ENCODE results near the gene PAX3.

The PAX3 gene

DNA sequence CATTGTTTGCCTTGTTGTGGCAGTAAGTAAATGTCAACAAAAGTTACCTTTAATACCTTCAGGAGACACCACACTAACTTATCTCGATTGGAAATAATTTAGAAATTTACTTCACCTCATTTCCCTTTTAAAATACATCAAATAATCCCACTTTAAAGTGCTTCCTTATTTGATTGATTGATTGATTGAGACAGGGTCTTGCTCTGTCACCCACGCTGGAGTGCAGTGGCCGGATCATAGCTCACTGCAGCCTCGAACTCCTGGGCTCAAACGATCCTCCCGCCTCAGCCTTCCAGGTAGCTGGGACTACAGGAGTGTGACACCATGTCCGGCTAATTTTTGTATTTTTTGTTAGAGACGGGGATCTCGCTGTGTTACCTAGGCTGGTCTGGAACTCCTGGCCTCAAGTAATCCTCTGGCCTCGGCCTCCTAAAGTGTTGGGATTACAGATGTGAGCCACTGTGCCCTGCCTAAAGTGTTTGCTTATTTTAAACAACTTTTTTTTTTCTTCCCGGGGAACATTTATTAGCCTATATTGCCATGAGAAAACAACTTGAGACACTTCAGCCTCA is 12.0 kb upstream of the PAX3 start:
- TF ChIP-seq, protein P1, sequence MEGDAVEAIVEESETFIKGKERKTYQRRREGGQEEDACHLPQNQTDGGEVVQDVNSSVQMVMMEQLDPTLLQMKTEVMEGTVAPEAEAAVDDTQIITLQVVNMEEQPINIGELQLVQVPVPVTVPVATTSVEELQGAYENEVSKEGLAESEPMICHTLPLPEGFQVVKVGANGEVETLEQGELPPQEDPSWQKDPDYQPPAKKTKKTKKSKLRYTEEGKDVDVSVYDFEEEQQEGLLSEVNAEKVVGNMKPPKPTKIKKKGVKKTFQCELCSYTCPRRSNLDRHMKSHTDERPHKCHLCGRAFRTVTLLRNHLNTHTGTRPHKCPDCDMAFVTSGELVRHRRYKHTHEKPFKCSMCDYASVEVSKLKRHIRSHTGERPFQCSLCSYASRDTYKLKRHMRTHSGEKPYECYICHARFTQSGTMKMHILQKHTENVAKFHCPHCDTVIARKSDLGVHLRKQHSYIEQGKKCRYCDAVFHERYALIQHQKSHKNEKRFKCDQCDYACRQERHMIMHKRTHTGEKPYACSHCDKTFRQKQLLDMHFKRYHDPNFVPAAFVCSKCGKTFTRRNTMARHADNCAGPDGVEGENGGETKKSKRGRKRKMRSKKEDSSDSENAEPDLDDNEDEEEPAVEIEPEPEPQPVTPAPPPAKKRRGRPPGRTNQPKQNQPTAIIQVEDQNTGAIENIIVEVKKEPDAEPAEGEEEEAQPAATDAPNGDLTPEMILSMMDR (IDR thresholded peaks at IDR 0.05; ENCODE audit: insufficient read depth, low read depth, low read length, missing control alignments) = no peak
- no peak overlapping the region for H3K4me3 ChIP-seq (ENCODE audit: low read depth, low read length)
- DNase-seq (ENCODE audit: low read depth) = no peak

DNA sequence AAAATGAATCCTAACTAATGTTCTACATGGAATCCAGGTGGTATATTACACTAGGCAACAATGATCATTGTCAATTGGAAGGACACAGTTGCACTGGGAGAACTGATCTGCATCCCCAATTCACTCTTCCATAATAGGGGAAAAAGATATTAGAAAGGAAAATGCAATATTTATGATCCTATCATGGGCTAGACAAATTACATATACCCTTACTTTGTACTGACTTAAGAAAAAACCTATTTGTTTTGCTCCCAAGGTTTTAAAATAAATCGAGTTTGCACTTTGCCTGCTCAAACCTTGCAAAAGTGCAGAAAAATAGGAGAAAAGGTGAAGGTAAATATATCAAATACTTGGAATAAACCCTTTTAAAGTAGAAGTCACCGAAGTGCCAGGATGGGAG is 11.0 kb upstream of the PAX3 start:
- DNase-seq (ENCODE audit: low read depth) = no peak
- TF ChIP-seq, protein P1 (IDR thresholded peaks at IDR 0.05; ENCODE audit: insufficient read depth, low read depth, low read length, missing control alignments) = no peak

DNA sequence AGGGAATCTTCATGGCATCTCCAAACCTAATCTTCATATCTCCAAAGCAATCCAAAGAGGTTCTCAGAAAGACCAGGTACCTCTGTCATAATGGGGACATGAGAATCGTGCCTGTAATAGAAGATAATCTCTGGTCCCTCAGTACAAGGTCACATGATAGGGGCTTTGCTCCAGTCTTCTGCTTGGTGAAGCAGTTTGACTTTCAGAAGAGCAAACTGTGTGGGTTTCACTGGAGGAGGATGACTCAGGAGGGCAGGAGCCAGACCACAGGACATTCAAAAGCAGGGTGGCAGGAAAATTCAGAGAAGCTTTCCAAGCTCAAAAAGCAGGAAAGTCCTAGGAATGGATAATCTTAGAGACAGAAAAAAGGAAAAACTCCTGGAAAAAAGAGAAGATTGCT is 10.6 kb upstream of the PAX3 start:
- no peak overlapping the region for H3K4me3 ChIP-seq (ENCODE audit: low read depth, low read length)
- TF ChIP-seq, protein P1 (IDR thresholded peaks at IDR 0.05; ENCODE audit: insufficient read depth, low read depth, low read length, missing control alignments) = no peak
- DNase-seq (ENCODE audit: low read depth) = no peak

More for the DNA sequence above, 11.0 kb upstream of the PAX3 start:
- H3K4me3 ChIP-seq (ENCODE audit: low read depth, low read length) = no peak overlapping the region

DNA sequence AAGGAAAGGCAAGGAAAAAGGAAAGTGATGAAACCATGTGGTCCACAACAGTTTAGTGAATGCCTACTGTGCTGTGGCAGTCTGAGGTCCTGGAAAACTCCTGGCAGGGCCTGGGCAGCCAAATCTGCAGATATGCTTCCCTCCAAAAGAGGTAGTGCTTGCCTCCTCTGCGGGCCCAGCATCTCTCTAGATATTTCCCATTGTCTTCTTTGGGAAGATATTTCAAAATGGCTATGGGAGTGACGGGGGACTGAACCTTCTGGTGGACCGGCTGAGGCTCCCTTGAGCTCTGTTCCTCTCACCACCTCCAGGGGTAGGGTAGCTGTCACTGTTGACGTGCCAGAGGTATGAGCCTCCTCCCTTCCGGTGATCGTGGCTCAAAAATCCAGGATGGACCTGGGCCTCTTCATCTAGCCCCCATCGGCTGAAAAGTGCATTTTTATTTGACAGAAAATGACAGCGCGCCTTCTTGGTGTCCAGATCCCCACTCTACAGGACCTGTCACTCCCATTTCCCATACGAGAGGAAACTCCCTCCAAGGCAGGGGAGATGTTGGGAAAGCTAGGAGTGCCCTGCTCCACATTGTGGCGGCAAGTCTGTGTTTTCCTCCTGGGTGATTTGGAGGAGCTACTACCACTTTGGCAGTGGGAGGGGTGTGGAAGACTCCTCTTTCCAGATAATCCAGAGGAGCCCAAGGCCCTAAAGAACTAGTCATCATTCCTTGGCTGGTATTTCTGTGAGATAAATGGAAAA is 9.4 kb upstream of the PAX3 start:
- TF ChIP-seq, protein P1 (IDR thresholded peaks at IDR 0.05; ENCODE audit: insufficient read depth, low read depth, low read length, missing control alignments) = no peak
- no peak overlapping the region for H3K4me3 ChIP-seq (ENCODE audit: low read depth, low read length)
- DNase-seq (ENCODE audit: low read depth) = no peak

DNA sequence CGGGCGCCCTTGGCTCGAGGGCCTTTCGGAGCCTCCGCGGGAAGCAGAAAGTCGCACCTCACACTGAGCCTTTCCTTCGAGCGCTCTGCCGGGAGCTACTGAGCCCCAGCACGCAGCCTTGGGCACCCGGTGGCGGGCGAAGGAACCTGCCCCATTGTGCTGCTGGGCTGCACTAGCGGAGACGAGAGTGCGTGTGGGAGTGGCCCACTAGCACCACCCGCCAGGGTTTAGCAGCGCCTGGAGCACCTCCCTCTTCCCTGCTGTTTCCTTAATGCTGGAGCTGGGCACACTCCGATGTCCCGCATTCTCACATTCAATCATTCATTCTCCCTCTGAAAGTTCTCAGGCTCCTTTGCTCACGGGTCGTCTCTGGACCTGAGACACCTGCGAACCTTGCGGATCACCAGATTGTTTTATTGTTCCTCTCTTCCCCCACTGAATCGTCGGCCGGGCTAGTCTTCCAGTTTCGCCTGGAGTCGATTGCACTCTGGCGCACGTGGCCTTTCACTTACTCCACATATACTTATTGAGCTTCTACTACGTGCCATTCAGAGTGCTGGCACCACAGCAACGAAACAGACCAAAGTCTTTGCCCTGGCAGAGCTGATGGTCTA is 8.5 kb upstream of the PAX3 start:
- DNase-seq (ENCODE audit: low read depth) = no peak
- TF ChIP-seq, protein P1 (IDR thresholded peaks at IDR 0.05; ENCODE audit: insufficient read depth, low read depth, low read length, missing control alignments) = no peak
- no peak overlapping the region for H3K4me3 ChIP-seq (ENCODE audit: low read depth, low read length)

DNA sequence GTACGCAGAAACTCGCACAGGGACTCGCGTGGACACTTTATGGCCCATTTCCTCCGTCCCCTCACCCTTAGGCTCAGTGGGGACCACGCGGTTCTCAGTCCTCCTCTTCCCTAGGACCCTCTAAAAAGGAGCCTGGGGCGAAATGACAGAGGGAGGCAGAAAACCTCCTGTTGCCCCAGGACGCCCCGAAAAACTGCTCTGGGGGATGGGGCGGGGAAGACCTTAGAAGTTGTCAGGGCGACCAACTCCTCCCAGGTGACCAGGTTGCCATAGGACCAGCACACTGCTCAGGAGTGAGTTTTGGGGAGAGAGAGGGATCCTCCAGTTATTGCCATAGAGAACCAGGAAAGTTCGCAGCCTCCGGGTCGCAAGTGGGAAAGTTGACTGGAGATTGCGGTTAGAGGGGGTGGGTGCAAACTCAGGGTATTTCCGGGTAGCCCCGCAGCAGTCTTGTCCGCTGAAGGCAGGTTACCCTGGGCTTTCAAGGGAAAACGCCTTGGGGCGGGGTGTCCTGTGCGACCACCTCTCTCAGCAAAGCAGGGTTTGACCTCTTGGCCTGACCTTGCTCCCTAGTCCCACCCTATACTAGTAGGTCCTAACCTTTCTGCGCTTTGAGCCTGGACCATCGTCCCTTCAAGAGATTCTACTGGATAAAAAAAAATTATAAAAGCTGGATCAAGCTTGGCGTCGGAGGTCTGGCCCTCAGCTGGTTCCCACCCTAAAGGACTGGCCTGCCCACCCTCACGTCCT is 7.8 kb upstream of the PAX3 start:
- peak overlapping the region; percentile 60 for H3K4me3 ChIP-seq (ENCODE audit: low read depth, low read length)
- DNase-seq (ENCODE audit: low read depth) = no peak
- TF ChIP-seq, protein P1 (IDR thresholded peaks at IDR 0.05; ENCODE audit: insufficient read depth, low read depth, low read length, missing control alignments) = no peak
